ENCODE measurements around the gene STAG1. TPM values are rescaled to one million over a fixed set of nuclear protein-coding genes. Genes with fewer than 3 reads are reported as not detected.
"Not testable (repeated sequence)": the region's sequence is repeated elsewhere in the genome, so short reads cannot be mapped to it uniquely, and the experiment has no call there.

Gene STAG1
- total RNA-seq, 2 donors from 2014 or later = 26.8 to 29.8 TPM

DNA sequence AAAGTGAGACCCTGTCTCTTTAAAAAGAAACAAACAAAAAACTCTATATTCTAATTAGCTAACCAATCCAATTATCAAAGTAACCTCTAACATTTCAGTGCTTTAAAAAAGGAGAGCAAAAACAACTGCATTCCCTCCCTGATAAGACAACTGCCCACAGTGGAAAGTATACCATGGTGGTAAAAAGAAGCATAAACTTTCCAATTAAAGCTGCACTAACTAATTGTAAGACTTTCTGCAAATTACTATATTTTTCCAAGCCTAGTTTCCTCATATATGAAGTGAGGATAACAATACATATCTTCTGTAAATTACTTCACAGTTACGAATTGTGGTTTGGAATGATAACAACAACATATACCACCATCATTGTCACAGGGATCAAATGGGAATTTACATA lies 35.5 kb downstream of the STAG1 start:
- Histone ChIP-seq H3K27ac (ENCODE audit: low read depth, low read length) (no peak overlapping the region), H3K9me3 (ENCODE audit: control insufficient read depth, low read length) (peaks cover 7% of the 10 kb centered on the region), H3K4me1 (ENCODE audit: control insufficient read depth, insufficient read depth, low read length) (no peaks in the 10 kb centered on the region), H3K9ac (ENCODE audit: extremely low read depth, low read length, poor library complexity, severe bottlenecking) (no peak overlapping the region), H3K4me3 (ENCODE audit: low read length) (no peak overlapping the region), H3K36me3 (ENCODE audit: control insufficient read depth, insufficient read depth, low read length) (peaks cover 20% of the 10 kb centered on the region), H3K27me3 (ENCODE audit: control insufficient read depth, insufficient read depth, low read length, poor library complexity, severe bottlenecking) (no peaks in the 10 kb centered on the region)
- peaks cover 5% of the 10 kb centered on the region for H3K9me3 Mint-ChIP-seq
- peaks cover 31% of the 10 kb centered on the region for H3K36me3 Mint-ChIP-seq (ENCODE audit: low read depth)
- no peak for DNase-seq
- no peak overlapping the region for H3K27ac Mint-ChIP-seq
- no peaks in the 10 kb centered on the region for H3K27me3 Mint-ChIP-seq (ENCODE audit: insufficient read depth)
- WGBS, 2 experiments (ENCODE audit: insufficient coverage in 1 of 2, insufficient read length in 1 of 2) = 95% methylated on average over 1 of the region's 1 CpG; no CpG with 5 or more reads in 1 of the 2 experiments
- peaks cover 4% of the 10 kb centered on the region for H3K4me1 Mint-ChIP-seq
- H3K4me3 Mint-ChIP-seq = no peak overlapping the region
- TF ChIP-seq, protein P1, sequence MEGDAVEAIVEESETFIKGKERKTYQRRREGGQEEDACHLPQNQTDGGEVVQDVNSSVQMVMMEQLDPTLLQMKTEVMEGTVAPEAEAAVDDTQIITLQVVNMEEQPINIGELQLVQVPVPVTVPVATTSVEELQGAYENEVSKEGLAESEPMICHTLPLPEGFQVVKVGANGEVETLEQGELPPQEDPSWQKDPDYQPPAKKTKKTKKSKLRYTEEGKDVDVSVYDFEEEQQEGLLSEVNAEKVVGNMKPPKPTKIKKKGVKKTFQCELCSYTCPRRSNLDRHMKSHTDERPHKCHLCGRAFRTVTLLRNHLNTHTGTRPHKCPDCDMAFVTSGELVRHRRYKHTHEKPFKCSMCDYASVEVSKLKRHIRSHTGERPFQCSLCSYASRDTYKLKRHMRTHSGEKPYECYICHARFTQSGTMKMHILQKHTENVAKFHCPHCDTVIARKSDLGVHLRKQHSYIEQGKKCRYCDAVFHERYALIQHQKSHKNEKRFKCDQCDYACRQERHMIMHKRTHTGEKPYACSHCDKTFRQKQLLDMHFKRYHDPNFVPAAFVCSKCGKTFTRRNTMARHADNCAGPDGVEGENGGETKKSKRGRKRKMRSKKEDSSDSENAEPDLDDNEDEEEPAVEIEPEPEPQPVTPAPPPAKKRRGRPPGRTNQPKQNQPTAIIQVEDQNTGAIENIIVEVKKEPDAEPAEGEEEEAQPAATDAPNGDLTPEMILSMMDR (conservative IDR thresholded peaks at IDR 0.05) = no peak

DNA sequence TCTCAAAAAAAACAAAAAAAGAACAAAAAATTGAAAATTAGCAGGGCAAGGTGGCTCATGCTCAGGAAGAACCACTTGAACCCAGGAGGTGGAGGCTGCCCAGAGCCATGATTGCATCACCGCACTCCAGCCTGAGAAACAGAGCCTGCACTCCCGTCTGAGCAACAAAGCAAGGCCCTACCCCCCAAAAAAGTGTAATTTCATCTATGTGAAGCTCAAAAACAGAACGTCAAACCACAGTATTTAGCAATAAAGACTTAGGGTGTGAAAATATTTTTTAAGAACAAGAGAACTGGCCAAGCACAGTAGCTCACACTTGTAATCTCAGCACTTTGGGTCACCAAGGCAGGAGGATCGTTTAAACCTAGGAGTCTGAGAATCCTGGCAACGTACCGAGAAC lies 38.2 kb downstream of the STAG1 start:
- H3K27me3 Mint-ChIP-seq (ENCODE audit: insufficient read depth) = no peaks in the 10 kb centered on the region

DNA sequence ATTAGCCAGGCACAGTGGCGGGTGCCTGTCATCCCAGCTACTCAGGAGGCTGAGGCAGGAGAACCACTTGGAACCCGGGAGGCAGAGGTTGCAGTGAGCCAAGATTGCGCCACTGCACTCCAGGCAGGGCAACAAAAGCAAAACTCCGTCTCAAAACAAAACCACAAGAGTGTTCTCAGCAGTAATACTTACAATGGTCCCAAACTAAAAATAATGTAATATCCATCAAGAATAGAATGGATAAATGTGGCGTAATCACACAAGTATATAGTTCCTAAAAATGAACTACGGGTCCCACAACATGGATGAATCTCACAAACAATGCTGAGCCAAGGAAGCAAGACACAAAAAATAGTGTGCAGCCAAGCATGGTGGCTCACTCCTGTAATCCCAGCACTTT lies 39.2 kb downstream of the STAG1 start:
- no peaks in the 10 kb centered on the region for H3K4me1 ChIP-seq (ENCODE audit: control insufficient read depth, insufficient read depth, low read length)
- Mint-ChIP-seq H3K27ac (no peak overlapping the region), H3K4me1 (peaks cover 4% of the 10 kb centered on the region), H3K9me3 (peaks cover 2% of the 10 kb centered on the region), H3K27me3 (ENCODE audit: insufficient read depth) (no peaks in the 10 kb centered on the region), H3K36me3 (ENCODE audit: low read depth) (peaks cover 22% of the 10 kb centered on the region), H3K4me3 (no peak overlapping the region)
- no peaks in the 10 kb centered on the region for H3K27me3 ChIP-seq (ENCODE audit: control insufficient read depth, insufficient read depth, low read length, poor library complexity, severe bottlenecking)
- H3K4me3 ChIP-seq (ENCODE audit: low read length) = no peak overlapping the region
- TF ChIP-seq, protein P1 (conservative IDR thresholded peaks at IDR 0.05) = no peak
- H3K9ac ChIP-seq (ENCODE audit: extremely low read depth, low read length, poor library complexity, severe bottlenecking) = no peak overlapping the region
- H3K9me3 ChIP-seq (ENCODE audit: control insufficient read depth, low read length) = no peaks in the 10 kb centered on the region
- H3K36me3 ChIP-seq (ENCODE audit: control insufficient read depth, insufficient read depth, low read length) = peaks cover 4% of the 10 kb centered on the region
- WGBS, 2 experiments (ENCODE audit: insufficient coverage in 1 of 2, insufficient read length in 1 of 2) = 84 to 98% methylated on average over 3 to 6 of the region's 6 CpGs
- DNase-seq = no peak
- H3K27ac ChIP-seq (ENCODE audit: low read depth, low read length) = no peak overlapping the region

More for the DNA sequence above, 38.2 kb downstream of the STAG1 start:
- no peaks in the 10 kb centered on the region for H3K27me3 ChIP-seq (ENCODE audit: control insufficient read depth, insufficient read depth, low read length, poor library complexity, severe bottlenecking)
- peaks cover 4% of the 10 kb centered on the region for H3K4me1 Mint-ChIP-seq
- H3K4me1 ChIP-seq (ENCODE audit: control insufficient read depth, insufficient read depth, low read length) = no peaks in the 10 kb centered on the region
- DNase-seq = no peak
- H3K27ac Mint-ChIP-seq = no peak overlapping the region
- peaks cover 8% of the 10 kb centered on the region for H3K36me3 ChIP-seq (ENCODE audit: control insufficient read depth, insufficient read depth, low read length)
- no peak overlapping the region for H3K4me3 ChIP-seq (ENCODE audit: low read length)
- H3K4me3 Mint-ChIP-seq = no peak overlapping the region
- H3K27ac ChIP-seq (ENCODE audit: low read depth, low read length) = no peak overlapping the region
- H3K9ac ChIP-seq (ENCODE audit: extremely low read depth, low read length, poor library complexity, severe bottlenecking) = no peak overlapping the region
- H3K9me3 Mint-ChIP-seq = peaks cover 2% of the 10 kb centered on the region
- no peaks in the 10 kb centered on the region for H3K9me3 ChIP-seq (ENCODE audit: control insufficient read depth, low read length)
- peaks cover 24% of the 10 kb centered on the region for H3K36me3 Mint-ChIP-seq (ENCODE audit: low read depth)
- 95 to 96% methylated on average over 6 of the region's 6 CpGs for WGBS, 2 experiments (ENCODE audit: insufficient coverage in 1 of 2, insufficient read length in 1 of 2)
- TF ChIP-seq, protein P1 (conservative IDR thresholded peaks at IDR 0.05) = no peak

DNA sequence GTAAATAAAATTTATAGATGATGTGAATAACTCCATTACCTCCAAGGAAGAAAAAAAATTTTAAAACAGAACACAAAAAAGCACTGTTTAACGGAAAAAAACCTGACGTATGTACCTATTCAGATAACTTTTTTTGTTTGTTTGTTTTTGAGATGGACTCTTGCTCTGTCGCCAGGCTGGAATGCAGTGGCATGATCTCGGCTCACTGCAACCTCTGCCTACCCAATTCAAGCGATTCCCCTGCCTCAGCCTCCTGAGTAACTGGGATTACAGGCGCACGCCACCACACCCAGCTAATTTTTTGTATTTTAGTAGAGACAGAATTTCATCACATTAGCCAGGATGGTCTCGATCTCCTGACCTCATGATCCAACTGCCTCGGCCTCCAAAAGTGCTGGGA lies 40.3 kb downstream of the STAG1 start:
- not testable (repeated sequence) for H3K4me1 Mint-ChIP-seq; H3K9me3 ChIP-seq (ENCODE audit: control insufficient read depth, low read length); H3K4me3 Mint-ChIP-seq; H3K4me3 ChIP-seq (ENCODE audit: low read length); H3K27ac Mint-ChIP-seq; H3K9me3 Mint-ChIP-seq; H3K4me1 ChIP-seq (ENCODE audit: control insufficient read depth, insufficient read depth, low read length); H3K27me3 Mint-ChIP-seq (ENCODE audit: insufficient read depth); H3K36me3 ChIP-seq (ENCODE audit: control insufficient read depth, insufficient read depth, low read length); H3K9ac ChIP-seq (ENCODE audit: extremely low read depth, low read length, poor library complexity, severe bottlenecking); H3K27ac ChIP-seq (ENCODE audit: low read depth, low read length); H3K27me3 ChIP-seq (ENCODE audit: control insufficient read depth, insufficient read depth, low read length, poor library complexity, severe bottlenecking); DNase-seq
- peaks cover 26% of the 10 kb centered on the region for H3K36me3 Mint-ChIP-seq (ENCODE audit: low read depth)
- WGBS, 2 experiments (ENCODE audit: insufficient coverage in 1 of 2, insufficient read length in 1 of 2) = 95 to 96% methylated on average over 6 to 9 of the region's 9 CpGs

Measured in endodermal cell (in vitro differentiated cells).